ENCODE measurements around the gene KIF26A.

DNA sequence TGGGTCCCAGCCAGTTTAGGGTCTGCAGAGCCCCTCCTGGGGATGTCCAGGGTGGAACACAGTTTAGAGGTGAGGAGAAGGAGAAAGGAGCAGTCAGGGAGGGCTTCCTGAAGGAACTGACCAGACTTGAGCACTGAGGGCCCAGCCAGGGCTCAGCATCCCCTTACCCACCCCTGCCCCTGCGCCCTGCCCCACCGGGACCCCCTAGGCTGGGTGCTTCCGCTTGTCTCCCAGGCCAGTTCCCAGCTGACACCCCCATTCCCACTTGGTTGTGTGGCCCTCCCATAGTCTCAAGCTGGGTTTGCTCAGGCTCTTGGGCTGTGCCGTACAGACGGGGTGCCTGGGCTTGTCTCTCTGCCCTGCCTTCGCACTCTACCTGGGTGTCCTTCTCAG lies 26.3 kb upstream of the KIF26A start:
- no peak for TF ChIP-seq POLR2A (IDR thresholded peaks at IDR 0.05)
- TF ChIP-seq, protein P1, sequence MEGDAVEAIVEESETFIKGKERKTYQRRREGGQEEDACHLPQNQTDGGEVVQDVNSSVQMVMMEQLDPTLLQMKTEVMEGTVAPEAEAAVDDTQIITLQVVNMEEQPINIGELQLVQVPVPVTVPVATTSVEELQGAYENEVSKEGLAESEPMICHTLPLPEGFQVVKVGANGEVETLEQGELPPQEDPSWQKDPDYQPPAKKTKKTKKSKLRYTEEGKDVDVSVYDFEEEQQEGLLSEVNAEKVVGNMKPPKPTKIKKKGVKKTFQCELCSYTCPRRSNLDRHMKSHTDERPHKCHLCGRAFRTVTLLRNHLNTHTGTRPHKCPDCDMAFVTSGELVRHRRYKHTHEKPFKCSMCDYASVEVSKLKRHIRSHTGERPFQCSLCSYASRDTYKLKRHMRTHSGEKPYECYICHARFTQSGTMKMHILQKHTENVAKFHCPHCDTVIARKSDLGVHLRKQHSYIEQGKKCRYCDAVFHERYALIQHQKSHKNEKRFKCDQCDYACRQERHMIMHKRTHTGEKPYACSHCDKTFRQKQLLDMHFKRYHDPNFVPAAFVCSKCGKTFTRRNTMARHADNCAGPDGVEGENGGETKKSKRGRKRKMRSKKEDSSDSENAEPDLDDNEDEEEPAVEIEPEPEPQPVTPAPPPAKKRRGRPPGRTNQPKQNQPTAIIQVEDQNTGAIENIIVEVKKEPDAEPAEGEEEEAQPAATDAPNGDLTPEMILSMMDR (IDR thresholded peaks at IDR 0.05), result no peak
